ENCODE results near the gene AMBP.
"Not testable (repeated sequence)": the region's sequence is repeated elsewhere in the genome, so short reads cannot be mapped to it uniquely, and the experiment has no call there.

The AMBP gene

GRCh38 chr9:114050226-114050568, 27.9 kb downstream of the AMBP start:
- DNase-seq = no peak

- DNase-seq = no peak
These were observed 28.5 kb downstream of the AMBP start for GRCh38 chr9:114049441-114050225.

DNA sequence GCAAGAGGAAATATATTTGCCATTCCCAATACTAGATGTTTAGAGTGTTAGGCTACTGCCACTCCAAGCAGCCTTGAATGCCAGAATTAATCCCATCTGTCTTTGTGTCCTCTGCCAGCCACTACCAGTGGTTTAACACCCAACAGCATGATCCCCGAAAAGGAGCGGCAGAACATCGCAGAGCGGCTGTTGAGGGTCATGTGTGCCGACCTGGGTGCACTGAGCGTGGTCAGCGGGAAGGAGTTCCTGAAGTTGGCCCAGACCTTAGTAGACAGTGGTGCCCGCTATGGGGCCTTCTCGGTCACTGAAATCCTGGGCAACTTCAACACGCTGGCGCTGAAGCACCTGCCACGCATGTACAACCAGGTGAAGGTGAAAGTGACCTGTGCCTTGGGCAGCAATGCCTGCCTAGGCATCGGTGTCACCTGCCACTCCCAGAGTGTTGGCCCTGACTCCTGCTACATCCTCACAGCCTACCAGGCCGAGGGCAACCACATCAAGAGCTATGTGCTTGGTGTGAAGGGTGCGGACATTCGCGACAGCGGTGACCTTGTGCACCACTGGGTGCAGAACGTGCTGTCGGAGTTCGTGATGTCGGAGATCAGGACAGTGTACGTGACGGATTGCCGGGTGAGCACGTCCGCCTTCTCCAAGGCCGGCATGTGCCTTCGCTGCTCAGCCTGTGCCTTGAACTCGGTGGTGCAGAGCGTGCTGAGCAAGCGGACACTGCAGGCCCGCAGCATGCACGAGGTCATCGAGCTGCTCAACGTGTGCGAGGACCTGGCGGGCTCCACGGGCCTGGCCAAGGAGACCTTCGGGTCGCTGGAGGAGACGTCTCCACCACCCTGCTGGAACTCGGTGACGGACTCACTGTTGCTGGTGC, 29.3 kb downstream of the AMBP start:
- no peak for DNase-seq

- DNase-seq = peak; percentile 46
These were observed 30.4 kb downstream of the AMBP start for GRCh38 chr9:114047717-114048116.

DNA sequence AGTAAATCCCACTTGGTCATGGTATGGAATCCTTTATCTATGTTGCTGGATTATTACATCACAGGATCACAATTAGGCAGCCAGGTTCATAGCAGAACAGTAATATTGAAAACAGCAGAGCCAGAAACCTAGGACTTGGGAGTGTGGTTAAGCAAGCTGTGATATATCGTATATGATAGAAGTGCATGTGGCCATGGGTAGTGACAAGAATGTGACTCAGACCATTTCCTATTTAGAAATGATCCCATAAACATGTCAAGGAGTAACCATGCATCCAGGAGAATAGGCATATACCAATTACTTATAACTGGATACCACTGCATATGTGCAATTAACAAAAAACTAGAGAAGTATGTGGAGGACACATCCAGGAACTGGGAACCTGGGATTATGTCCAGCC, 31.2 kb downstream of the AMBP start:
- no peak for DNase-seq

- DNase-seq = no peak
These were observed 31.8 kb downstream of the AMBP start for GRCh38 chr9:114046237-114046755.

GRCh38 chr9:114043660-114044059, 34.4 kb downstream of the AMBP start:
- DNase-seq = not testable (repeated sequence)

- no peak for DNase-seq
These were observed 38.6 kb downstream of the AMBP start for GRCh38 chr9:114039484-114039883.

DNA sequence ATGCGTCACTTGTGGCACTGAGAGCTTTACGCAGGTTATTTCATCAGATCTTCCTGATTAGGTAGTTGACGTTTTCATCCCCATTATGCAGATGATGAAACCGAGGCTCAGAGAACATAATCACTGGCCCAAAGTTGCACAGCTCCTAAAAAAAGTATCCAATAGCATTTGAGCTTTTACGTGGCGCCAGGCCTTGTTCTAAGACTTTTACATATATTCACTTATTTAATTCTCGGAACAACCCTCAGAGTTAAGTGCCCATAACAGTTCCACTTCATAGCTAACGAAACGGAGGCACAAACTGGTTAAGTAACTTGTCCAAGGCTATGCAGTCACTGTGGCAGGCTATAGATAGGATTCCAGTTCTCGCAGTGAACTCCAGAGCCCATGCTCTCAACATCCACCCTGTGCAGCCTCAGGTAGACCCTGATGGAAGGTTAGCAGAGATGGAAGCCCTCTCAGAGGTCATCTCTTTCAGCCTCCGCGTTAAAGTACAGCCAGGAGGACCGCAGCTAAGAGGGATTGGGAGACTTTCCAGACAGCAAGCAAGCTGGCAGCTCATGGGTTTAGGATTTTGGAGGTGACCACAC, 39.3 kb downstream of the AMBP start:
- DNase-seq = no peak

DNA sequence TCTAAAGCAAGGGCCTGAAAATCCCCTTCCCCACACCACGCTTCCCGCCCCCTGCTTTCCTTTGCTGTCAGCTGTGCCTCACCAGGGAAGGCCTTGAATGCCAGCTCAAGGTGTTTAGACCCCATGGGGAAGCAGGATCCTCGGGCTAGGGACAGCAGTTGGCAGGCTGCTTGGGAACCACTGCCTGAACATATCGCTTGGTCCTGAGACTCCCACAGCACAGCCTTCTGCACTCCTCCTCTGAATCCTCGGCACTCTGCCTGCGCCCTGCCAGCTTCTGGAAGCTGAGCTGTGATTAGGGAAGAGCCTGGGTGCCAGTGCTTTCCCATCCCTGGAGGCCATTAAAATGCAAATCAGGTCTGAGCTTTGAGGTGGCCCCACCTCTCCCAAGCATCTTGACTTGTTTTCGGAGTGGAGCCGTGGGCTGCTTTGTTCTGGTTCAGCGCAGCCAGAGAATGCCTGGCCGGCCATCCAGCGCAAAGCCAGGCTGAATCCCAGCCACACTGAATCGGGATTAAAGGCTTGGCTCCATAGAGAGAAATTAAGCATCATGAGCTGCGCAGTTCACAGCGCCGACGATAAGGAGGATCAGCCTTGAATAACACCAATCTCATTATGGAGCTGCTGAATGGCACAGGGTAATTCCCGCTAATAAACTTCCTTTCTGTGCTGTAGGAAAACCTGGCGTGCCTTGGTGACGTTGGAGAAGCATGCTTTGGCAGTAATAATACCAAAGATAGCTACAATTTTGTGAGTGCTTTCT, 40.0 kb downstream of the AMBP start:
- DNase-seq = no peak

- no peak for DNase-seq
These were observed 40.9 kb downstream of the AMBP start for GRCh38 chr9:114037249-114037648.

DNA sequence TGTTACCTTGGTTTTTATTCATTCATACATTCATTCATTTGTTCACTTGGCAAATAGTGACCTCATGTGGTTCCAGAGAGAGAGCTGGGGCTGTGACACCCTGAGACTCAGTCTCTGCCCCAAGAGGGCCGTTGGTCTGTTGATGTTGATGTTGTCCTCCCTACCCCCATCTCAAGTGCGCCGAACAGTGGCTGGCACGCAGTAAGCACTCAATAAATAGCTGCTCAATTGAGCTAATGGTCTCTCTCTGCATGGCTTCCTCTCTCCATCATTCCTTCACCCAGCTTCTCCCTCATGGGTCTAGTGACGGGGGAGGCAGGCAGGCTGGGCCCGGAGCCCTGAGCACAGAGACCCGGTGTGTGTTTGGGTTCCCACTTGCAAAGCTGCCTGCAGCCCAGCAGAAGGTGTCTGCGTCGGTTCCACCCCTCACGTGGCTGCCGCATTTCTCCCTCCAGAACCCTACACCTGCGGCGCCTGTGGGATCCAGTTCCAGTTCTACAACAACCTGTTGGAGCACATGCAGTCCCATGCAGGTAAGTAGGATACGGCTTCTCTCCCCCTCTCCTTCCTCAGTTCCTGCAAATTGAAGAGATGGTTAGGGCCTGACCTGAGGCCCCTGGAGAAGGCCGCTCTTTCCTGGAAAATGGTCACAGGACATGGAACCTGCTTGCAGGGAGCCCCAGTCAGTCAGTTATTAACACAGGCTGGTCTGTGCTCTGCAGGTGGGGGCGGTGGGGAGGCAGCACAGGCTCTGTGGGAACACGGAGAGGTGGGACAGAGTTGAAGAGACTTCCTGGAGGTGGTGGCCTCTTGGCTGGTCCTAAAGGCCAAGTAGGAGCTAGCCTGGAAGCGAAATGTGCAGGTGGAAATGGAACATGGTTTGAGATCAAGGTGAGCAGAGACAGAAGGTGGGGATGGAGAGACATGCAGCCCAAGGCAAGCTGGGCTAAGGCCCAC, 42.0 kb downstream of the AMBP start:
- DNase-seq = no peak

- no peak for DNase-seq
These were observed 42.8 kb downstream of the AMBP start for GRCh38 chr9:114035221-114035844.

- no peak for DNase-seq
These were observed 43.4 kb downstream of the AMBP start for GRCh38 chr9:114034661-114035062.

- no peak for DNase-seq
These were observed 43.9 kb downstream of the AMBP start for GRCh38 chr9:114034196-114034595.

- peak; percentile 44 for DNase-seq
These were observed 44.5 kb downstream of the AMBP start for GRCh38 chr9:114033397-114034103.

DNA sequence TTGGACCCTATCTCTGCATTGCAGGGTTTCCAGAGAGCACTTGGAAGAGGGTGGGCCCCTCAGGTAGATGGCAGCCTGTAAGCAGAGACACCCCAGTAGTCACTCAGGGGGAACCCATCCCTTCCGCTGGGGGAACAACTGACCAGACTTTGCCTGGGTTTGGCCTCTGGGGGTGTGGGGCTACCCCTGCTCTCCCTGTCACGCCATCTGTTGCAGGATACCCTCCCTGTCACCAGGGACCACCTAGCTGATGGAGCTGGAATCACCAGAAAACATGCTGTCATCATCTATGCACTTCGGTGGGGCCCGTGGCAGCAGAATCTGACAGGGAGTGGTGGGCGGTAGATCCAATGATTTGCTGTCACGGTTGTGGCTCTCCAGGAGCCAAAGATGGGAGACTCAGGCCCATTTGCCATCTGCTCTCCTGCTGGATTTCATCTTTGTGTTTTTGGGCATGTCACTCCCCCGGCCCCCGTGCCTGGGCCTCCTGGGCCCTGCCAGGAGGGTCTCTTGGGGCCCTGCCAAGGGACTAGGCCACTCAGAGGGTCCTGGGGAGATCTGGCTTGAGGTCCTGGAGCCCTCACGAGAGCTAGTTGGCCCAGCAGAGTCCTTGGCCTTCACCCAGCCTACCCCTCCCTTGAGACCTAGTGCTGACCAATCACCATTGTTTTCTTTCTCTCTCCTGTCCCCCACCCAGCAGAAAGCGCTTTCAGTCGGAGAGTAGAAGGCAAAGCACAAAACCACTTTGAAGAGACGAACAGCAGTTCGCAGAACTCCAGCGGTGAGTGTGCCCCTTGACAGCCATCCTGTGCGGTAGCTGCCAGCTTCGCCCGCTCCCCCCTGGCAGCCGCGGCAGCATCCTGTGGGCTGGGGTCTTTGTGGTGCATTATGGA, 45.9 kb downstream of the AMBP start:
- DNase-seq = no peak

DNA sequence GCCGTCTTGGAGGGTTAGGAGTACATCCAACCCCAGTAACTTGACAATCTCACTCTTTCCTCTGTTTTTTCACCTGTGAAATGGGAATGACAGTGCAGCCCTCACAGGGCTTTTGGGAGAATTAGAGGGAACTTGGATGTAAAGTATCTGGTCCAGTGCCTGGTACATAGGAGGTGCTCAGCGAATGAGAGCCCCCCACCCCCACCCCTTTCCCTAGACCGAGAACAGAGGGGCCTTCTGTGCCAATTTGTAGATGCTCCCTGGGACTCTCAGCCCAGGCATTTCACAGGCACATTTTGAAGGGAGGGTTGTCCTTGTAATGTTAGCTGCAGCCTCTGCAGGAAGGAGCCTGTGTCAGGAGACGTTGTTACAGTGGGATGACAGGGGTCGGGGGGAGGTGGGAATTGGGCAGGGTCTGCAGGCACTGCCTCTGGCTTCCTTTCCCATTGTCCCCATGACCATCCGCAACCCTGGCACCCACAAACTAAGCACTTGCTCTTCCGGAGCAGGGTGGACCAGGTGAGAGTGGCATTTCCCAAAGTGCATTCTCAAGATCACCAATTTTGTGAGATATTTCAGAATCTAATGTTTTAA, 47.0 kb downstream of the AMBP start:
- DNase-seq = no peak

- DNase-seq = peak; percentile 31
These were observed 47.7 kb downstream of the AMBP start for GRCh38 chr9:114030364-114030763.

All from hematopoietic multipotent progenitor cell treated with erythropoietin and hydrocortisone succinate and interleukin-3 and kit ligand, for 4 days (in vitro differentiated cells).